Measurements from ENCODE around the gene IL36G. TPM values are rescaled to one million over a fixed set of nuclear protein-coding genes. Genes with fewer than 3 reads are reported as not detected.
"Not testable (repeated sequence)": the region's sequence is repeated elsewhere in the genome, so short reads cannot be mapped to it uniquely, and the experiment has no call there.

The IL36G gene
- not detected for polyA plus RNA-seq (2012; ENCODE audit: low read depth, missing spikeins)

DNA sequence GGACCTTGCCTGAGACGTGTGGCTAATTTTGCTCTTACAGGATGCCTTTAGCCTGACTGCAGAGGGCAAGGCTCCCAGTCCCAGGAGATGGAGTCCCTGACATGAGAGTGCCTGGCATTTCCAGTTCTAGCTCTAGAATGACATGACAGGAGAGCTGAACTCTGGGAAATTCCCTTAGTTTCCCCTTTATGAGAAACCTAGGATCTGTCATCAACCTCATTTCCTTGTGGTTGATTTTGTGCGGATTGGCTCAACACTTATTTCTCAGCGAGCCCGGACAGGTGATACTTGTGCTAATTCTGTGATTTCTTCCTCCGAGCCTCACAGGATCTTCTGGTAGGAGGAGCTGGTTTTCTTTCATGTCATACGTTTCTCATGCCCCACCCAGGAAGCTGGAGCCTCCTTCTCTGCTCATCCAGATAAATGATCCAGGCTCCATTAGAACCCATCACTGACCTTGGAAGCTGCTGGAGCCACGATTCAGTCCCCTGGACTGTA is at the start of gene IL36G:
TSS of gene IL36G (plus strand) at position 448 of the 498 bp plus-strand sequence. CDS start 633 bp downstream, outside the sequence.
- no peak for FAIRE-seq
- TF ChIP-seq PAX5 (IDR thresholded peaks at IDR 0.05; ENCODE audit: insufficient read depth, low read length, severe bottlenecking), result no peak
- no peak for TF ChIP-seq POLR2AphosphoS5 (IDR thresholded peaks at IDR 0.05; ENCODE audit: low read depth, low read length)
- no peak for TF ChIP-seq POLR2A (IDR thresholded peaks at IDR 0.05; ENCODE audit: low read depth, low read length)
- DNase-seq (ENCODE audit: insufficient read length, low spot score), result no peak

DNA sequence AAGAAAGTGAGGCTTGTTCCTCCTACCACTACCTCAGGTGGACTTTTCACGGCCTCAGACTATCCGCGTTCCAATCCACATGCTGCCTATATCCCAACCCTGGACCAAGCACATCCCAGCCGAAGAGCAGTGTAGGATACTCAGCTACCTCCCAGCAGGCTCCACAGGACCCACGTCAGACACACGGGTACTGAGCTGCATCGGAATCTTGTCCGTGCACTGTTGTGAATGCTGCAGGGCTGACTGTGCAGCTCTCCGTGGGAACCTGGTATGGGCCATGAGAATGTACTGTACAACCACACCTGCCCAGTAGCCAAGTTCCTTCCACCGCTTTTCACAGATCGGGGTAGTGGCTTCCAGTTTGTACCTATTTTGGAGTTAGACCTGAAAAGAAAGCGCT is 44.5 kb upstream of the IL36G start:
- TF ChIP-seq POU2F2 (IDR thresholded peaks at IDR 0.05; ENCODE audit: low read depth, low read length), result no peak
- TF ChIP-seq POLR2A (IDR thresholded peaks at IDR 0.05; ENCODE audit: low read depth, low read length), result no peak
- TF ChIP-seq POLR2AphosphoS5 (IDR thresholded peaks at IDR 0.05; ENCODE audit: low read depth, low read length), result no peak
- TF ChIP-seq PAX5 (IDR thresholded peaks at IDR 0.05; ENCODE audit: insufficient read depth, low read length, severe bottlenecking), result no peak
- TF ChIP-seq SPI1 (IDR thresholded peaks at IDR 0.05; ENCODE audit: low read depth, low read length), result no peak
- no peak for TF ChIP-seq TAF1 (IDR thresholded peaks at IDR 0.05; ENCODE audit: low read depth, low read length)
- FAIRE-seq, result no peak
- DNase-seq (ENCODE audit: insufficient read length, low spot score), result no peak

DNA sequence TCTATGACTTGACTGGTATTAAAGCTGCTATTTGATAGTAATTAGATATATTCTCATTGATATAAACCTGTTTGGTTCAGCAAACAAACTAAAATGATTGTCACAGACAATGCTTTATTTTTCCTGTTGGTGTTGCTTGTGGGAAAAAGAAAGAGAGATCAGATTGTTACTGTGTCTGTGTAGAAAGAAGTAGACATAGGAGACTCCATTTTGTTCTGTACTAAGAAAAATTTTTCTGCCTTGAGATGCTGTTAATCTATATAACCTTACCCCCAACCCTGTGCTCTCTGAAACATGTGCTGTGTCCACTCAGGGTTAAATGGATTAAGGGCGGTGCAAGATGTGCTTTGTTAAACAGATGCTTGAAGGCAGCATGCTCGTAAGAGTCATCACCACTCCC is 43.7 kb upstream of the IL36G start:
- not testable (repeated sequence) for DNase-seq (ENCODE audit: insufficient read length, low spot score); FAIRE-seq

DNA sequence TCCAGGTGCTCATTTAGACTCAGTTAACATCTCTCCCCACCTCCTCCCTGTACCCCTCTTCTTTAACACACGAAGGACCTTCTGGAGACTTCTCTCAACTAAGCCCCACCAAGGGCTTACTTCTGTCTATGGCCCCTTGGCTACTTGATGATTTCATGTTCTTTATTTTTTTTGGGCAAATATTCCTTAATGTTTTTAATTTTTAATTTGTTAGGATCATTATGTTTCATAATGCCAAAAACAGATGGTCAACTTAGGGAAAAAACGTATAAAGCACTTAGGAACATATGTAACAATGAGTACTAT is 40.9 kb upstream of the IL36G start:
- TF ChIP-seq POU2F2 (IDR thresholded peaks at IDR 0.05; ENCODE audit: low read depth, low read length), result no peak
- no peak for TF ChIP-seq PAX5 (IDR thresholded peaks at IDR 0.05; ENCODE audit: insufficient read depth, low read length, severe bottlenecking)
- no peak for TF ChIP-seq TAF1 (IDR thresholded peaks at IDR 0.05; ENCODE audit: low read depth, low read length)
- no peak for TF ChIP-seq POLR2AphosphoS5 (IDR thresholded peaks at IDR 0.05; ENCODE audit: low read depth, low read length)
- TF ChIP-seq POLR2A (IDR thresholded peaks at IDR 0.05; ENCODE audit: low read depth, low read length), result no peak
- TF ChIP-seq SPI1 (IDR thresholded peaks at IDR 0.05; ENCODE audit: low read depth, low read length), result no peak
- FAIRE-seq (no peak), DNase-seq (ENCODE audit: insufficient read length, low spot score) (no peak)

DNA sequence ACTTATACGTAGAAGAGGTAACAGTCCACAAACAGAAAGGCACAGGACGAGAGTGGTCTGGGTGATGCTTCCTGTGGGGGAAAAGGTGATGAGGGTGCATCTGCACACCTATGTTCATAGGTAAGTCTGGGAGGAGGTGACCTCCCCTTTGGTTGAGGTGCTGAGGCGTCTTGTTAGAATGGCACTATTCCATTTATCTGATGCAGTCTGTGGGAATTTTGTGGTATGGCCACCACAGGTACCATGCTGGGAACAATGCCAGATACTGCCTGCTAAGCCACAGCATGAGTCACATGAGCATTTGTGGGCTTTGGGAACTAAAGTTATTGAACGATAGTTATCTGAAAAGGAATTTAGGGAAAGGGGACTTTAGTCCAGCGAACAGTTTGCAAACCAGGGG is 38.9 kb upstream of the IL36G start:
- FAIRE-seq (no peak), DNase-seq (ENCODE audit: insufficient read length, low spot score) (no peak)

DNA sequence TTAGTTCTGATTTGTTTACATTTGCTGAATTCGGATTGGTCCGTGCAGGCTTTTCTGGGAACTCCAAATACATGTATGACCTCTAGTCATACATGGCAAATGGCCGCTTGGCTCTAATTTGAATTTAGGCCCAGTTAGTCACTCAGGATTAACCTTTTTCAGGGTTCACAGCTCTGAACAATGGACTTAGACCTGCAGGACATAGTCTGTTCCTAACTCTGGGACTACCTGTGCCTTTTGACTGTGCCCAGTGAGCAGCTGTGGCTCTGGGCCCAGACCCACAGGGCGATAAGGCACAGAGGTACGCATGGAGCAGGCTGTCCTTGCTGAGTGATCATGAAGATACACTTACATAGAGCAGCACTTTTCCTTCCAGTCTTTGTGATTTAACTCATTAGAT is 38.4 kb upstream of the IL36G start:
- DNase-seq (ENCODE audit: insufficient read length, low spot score) (no peak), FAIRE-seq (no peak)
- TF ChIP-seq POLR2AphosphoS5 (IDR thresholded peaks at IDR 0.05; ENCODE audit: low read depth, low read length) (no peak), POU2F2 (IDR thresholded peaks at IDR 0.05; ENCODE audit: low read depth, low read length) (no peak), SPI1 (IDR thresholded peaks at IDR 0.05; ENCODE audit: low read depth, low read length) (no peak), POLR2A (IDR thresholded peaks at IDR 0.05; ENCODE audit: low read depth, low read length) (no peak), PAX5 (IDR thresholded peaks at IDR 0.05; ENCODE audit: insufficient read depth, low read length, severe bottlenecking) (no peak), TAF1 (IDR thresholded peaks at IDR 0.05; ENCODE audit: low read depth, low read length) (no peak)

More for the DNA sequence above, 38.9 kb upstream of the IL36G start:
- TF ChIP-seq POLR2AphosphoS5 (IDR thresholded peaks at IDR 0.05; ENCODE audit: low read depth, low read length) (no peak), SPI1 (IDR thresholded peaks at IDR 0.05; ENCODE audit: low read depth, low read length) (no peak), PAX5 (IDR thresholded peaks at IDR 0.05; ENCODE audit: insufficient read depth, low read length, severe bottlenecking) (no peak), POU2F2 (IDR thresholded peaks at IDR 0.05; ENCODE audit: low read depth, low read length) (no peak), TAF1 (IDR thresholded peaks at IDR 0.05; ENCODE audit: low read depth, low read length) (no peak), POLR2A (IDR thresholded peaks at IDR 0.05; ENCODE audit: low read depth, low read length) (no peak)

DNA sequence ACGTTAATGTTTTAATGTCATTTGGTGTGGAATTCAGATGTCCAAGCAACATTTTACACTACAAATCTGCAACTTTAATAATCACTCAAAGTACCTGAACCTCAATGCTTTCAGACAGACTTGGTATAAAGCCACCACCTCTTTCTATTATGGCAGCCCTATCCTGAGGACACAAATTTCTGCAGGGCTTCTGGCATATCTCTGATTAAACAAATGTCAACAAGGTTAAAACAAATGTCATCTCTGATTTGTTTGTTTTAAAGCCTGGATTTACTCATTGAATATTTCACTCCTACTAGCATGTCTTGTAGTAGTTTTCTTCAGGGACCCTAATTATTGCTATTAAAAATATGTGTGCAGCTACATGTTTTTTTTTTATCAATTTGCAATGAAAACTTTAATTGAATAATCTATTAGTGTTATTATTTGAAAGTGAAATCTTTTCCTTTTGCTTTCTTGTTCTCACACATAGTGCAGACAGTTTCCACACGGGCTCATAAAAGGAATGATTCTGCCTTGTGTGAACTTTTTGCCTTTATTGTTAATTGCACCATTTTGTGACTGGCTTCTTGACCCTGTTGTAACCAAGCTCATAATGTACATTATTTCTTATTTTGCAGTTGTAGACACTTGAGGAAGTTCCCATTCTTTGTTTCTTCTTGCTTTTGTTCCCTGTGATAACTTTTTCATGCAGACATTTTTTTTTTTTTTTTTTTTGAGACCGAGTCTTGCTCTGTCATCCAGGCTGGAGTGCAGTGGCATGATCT is 36.8 kb upstream of the IL36G start:
- FAIRE-seq, result no peak
- no peak for DNase-seq (ENCODE audit: insufficient read length, low spot score)
- no peak for TF ChIP-seq PAX5 (IDR thresholded peaks at IDR 0.05; ENCODE audit: insufficient read depth, low read length, severe bottlenecking)
- TF ChIP-seq POLR2A (IDR thresholded peaks at IDR 0.05; ENCODE audit: low read depth, low read length), result no peak
- TF ChIP-seq TAF1 (IDR thresholded peaks at IDR 0.05; ENCODE audit: low read depth, low read length), result no peak
- TF ChIP-seq POLR2AphosphoS5 (IDR thresholded peaks at IDR 0.05; ENCODE audit: low read depth, low read length), result no peak
- no peak for TF ChIP-seq SPI1 (IDR thresholded peaks at IDR 0.05; ENCODE audit: low read depth, low read length)

DNA sequence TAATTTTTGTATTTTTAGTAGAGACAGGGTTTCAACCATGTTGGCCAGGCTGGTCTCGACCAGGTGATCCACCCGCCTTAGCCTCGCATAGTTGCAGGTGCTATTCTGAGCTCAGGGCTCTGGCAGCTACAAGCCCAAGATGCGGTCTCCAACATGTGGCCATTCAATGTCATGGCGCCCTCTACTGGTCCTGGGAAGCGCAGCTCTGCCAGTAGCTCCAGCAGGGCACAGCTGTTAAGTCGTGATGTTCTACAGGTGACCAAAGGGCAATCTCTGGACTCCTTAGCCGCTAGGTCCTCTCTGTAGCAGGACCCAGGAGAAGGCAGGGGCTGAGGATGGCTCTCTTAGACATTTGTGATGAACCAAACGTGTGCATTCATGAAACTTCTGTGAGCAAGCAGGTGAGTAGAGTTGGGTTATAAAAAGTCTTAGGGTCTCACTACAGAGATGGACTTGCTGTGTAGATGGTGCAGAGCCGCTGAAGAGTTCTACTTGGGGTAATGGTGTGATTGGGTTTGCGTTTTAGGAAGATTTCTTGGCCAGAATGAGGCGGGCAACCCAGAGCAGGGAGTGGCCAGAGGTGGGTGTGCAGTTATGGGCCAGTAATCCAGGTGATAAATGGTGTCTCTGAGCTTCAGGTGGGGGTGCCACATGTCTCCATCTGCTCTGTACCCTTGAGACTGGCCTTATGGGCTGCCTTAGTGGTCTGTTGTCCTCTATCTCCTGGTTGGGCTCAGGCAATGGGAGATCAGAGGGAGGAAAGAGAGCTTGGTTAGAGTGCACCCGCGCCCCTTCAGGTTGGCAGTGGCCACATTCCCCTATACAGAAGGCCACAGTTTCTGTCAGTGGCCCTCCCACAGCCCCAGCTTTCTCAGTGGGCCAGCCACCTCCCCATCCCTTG is 35.8 kb upstream of the IL36G start:
- FAIRE-seq, result peak; percentile 94
- TF ChIP-seq POLR2A (IDR thresholded peaks at IDR 0.05; ENCODE audit: low read depth, low read length) (no peak), TAF1 (IDR thresholded peaks at IDR 0.05; ENCODE audit: low read depth, low read length) (no peak), SPI1 (IDR thresholded peaks at IDR 0.05; ENCODE audit: low read depth, low read length) (no peak), POU2F2 (IDR thresholded peaks at IDR 0.05; ENCODE audit: low read depth, low read length) (no peak), POLR2AphosphoS5 (IDR thresholded peaks at IDR 0.05; ENCODE audit: low read depth, low read length) (no peak), PAX5 (IDR thresholded peaks at IDR 0.05; ENCODE audit: insufficient read depth, low read length, severe bottlenecking) (no peak)
- DNase-seq (ENCODE audit: insufficient read length, low spot score), result peak; percentile 37

DNA sequence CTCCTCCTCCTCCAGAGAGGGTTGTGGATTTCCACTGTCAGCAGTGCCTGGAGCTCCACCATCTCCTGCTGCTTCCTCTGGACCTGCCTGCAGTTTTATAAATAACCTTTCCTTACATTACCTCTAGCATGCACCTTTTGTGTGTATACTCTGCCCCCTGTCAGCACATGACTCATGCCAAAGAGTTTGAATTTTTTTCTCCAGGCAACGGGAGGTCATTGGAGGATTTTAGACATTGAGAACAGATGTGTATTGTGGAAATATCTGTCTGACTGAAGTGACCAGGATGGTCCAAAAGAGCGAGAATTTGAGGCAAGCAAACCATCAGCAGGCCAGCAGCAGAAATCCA is 35.2 kb upstream of the IL36G start:
- DNase-seq (ENCODE audit: insufficient read length, low spot score) (no peak), FAIRE-seq (no peak)
- TF ChIP-seq POLR2A (IDR thresholded peaks at IDR 0.05; ENCODE audit: low read depth, low read length), result no peak
- TF ChIP-seq TAF1 (IDR thresholded peaks at IDR 0.05; ENCODE audit: low read depth, low read length), result no peak
- no peak for TF ChIP-seq SPI1 (IDR thresholded peaks at IDR 0.05; ENCODE audit: low read depth, low read length)
- no peak for TF ChIP-seq PAX5 (IDR thresholded peaks at IDR 0.05; ENCODE audit: insufficient read depth, low read length, severe bottlenecking)
- TF ChIP-seq POU2F2 (IDR thresholded peaks at IDR 0.05; ENCODE audit: low read depth, low read length), result no peak
- no peak for TF ChIP-seq POLR2AphosphoS5 (IDR thresholded peaks at IDR 0.05; ENCODE audit: low read depth, low read length)
